ENCODE results near the gene RAPGEF1.

Gene RAPGEF1

GRCh38 chr9:131704988-131705387 lies 34.9 kb downstream of the RAPGEF1 start:
- no peak for DNase-seq (ENCODE audit: low read depth)

DNA sequence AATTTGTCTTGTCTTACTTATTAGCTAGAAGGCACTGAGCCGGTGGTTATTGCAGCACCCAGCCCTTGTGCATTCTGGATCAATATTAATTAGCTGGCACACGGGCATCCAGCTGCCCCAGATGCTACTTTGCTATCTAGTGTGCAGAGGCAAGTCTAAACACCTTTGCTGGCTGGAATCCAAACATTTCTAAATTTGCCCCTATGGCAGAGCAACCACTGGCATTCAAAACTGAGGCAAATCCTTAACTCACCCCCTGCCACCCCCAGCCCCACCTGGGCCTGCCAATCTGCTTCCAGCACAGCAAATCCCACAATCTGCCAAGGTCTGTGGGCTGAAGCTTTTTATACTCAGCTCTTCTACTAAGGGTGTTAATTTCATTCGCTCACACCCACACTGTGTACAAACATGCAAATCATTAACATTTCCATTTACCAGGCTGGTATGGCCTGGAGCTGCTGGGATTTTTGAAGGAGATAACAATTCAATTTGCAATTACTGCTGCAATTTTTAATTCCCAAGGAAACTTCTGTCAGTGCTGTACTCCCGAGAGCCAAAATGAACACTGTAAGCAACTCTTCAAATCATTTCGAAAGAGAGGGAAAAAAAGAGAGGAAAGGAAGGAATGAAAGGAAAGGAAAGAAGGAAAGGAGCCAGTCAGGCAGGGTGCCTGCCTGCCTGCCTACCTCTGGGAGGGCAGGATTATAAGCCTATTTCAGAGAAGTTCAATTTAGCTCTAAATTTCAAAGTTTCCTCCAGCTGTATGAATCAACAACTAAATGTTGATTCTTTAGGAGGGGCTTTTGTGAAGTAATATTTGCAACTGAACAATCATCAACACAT lies 35.5 kb downstream of the RAPGEF1 start:
- no peak for DNase-seq (ENCODE audit: low read depth)

DNA sequence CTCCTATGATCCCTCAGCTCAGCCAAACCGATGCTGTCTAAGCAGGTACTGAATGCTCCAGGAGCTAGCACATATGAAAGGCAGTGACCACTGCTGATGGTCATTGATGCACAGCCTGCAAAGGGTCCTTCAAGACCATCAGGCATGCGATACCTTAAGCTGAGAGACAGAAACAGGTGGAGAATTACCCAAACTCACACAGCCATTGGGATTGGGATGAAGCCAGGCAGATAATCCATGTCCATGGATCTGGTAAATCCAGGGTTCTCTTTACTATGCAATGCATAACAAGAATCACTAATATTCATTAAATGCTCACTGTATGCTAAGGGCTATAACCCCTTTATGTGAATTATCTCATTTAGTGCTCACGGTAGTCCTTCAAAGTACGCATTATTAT lies 36.2 kb downstream of the RAPGEF1 start:
- DNase-seq (ENCODE audit: low read depth), result no peak

- no peak for DNase-seq (ENCODE audit: low read depth)
Observed at GRCh38 chr9:131702911-131703310, 37.0 kb downstream of the RAPGEF1 start.

GRCh38 chr9:131701789-131702337 lies 38.0 kb downstream of the RAPGEF1 start:
- DNase-seq (ENCODE audit: low read depth), result no peak

DNA sequence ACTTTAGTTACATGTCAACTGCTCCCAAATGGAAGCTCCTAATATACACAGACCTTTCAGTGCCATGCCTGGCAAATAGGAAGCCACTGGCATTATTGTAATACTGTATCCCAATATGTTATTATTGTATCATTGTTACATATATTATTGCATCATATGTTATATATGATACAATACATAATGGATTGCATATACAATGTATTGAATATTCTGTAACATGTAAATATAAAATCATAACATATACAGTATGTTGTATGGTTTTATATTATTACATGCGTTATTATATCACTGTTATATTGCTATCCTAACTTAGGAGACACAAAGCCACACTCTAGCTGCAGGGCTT lies 38.5 kb downstream of the RAPGEF1 start:
- DNase-seq (ENCODE audit: low read depth), result no peak

DNA sequence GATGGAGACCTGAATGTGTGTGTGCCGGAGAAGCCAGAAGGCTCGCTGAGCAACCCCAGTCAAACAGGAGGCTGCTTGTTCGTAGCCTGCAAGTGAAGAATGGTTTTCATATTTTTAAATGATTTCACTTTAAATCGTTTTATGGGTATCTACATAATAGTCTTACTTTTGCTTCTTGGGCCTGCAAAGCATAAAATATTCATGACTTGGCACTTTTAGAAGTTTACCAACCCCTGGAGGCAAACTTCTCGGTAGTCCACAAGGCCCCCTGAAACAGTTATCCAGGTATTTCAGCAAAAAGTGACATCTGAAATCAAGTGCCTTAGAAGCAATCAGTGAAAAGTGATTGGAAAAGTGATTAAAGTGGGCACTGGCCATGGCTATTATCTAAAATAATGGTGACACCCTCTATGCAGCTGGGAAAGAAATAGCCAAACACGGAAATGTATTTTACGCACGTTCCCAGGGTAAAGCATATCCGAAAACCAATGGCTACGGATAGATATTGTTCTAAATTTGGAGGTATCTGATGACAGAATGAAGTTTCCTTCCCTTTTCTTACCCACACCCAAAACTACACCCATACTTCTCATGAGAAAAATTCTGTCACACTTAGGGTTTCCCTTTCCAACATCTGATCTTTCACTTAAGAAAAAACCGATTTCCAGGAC lies 39.0 kb downstream of the RAPGEF1 start:
- no peak for DNase-seq (ENCODE audit: low read depth)

- DNase-seq (ENCODE audit: low read depth), result no peak
Observed at GRCh38 chr9:131700076-131700475, 39.8 kb downstream of the RAPGEF1 start.

- no peak for DNase-seq (ENCODE audit: low read depth)
Observed at GRCh38 chr9:131698618-131698985, 41.3 kb downstream of the RAPGEF1 start.

GRCh38 chr9:131697908-131698617 lies 41.8 kb downstream of the RAPGEF1 start:
- no peak for DNase-seq (ENCODE audit: low read depth)

- no peak for DNase-seq (ENCODE audit: low read depth)
Observed at GRCh38 chr9:131697097-131697496, 42.8 kb downstream of the RAPGEF1 start.

DNA sequence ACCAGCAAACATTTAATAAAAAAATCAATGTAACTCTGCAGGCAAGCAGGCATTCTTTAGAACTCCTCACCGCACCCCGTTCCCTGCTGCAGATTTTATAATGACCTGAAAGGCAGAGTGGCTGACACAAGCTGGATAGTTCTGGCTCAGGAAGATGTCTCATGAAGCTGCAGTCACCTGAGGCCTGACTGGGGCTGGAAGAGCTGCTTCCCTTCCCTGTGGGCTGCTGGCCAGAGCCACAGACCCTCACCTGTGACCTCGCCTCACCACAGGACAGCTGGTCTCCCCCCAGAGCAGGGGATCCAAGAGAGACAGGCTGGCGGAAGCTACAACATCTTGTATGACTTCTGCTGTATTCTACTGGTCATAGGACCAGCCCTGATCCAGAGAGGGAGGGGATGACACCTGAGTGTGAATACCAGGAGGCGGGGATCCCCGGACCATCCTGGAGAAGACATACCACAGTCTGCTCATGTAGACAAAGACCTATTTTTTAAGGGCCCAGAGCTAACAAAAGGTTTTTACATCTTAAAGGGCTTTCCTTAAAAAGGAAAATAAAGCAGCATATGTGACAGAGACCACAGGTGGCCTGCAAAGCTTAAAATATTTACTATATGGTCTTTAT lies 43.9 kb downstream of the RAPGEF1 start:
- no peak for DNase-seq (ENCODE audit: low read depth)

DNA sequence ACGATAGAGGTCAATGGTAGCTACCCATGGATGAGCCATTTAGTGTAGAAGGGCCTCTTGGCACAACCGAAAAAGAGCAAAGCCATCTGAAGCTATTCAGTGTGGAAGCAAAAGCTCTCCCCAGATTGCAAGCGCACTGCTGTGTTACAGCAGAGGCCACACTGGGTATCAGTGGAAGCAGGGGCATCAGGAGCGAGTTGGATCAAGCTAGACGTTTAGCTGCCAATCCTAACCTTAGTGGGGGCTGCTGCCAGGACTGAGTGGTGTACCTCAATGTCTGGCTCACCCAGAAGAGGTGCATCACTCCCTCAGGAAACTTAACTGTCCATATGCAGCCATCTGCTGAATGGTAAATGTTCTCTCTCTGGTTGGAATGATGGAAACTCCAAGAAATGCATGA lies 44.5 kb downstream of the RAPGEF1 start:
- DNase-seq (ENCODE audit: low read depth), result no peak

- DNase-seq (ENCODE audit: low read depth), result no peak
Observed at GRCh38 chr9:131693651-131694597, 46.0 kb downstream of the RAPGEF1 start.

- DNase-seq (ENCODE audit: low read depth), result no peak
Observed at GRCh38 chr9:131692612-131693562, 47.0 kb downstream of the RAPGEF1 start.

- DNase-seq (ENCODE audit: low read depth), result no peak
Observed at GRCh38 chr9:131691969-131692611, 47.8 kb downstream of the RAPGEF1 start.

- no peak for DNase-seq (ENCODE audit: low read depth)
Observed at GRCh38 chr9:131690941-131691573, 48.8 kb downstream of the RAPGEF1 start.

DNA sequence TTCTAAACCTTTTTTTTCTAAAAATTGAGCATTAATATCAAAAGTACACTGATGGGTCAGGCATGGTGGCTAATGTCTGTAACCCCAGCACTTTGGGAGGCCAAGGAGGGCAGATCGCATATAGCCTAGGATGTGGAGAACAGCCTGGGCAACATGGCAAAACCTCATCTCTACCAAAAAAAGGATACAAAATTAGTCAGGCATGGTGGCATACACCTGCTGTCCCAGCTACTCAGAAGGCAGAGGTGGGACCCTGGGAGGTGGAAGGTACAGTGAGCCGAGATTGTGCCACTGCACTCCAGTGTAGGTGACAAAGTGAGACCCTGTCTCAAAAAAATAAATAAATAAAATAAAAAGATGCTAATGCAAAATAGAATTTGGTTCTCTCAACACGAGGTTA lies 49.4 kb downstream of the RAPGEF1 start:
- DNase-seq (ENCODE audit: low read depth), result no peak

GRCh38 chr9:131688377-131688776 lies 51.5 kb downstream of the RAPGEF1 start:
- no peak for DNase-seq (ENCODE audit: low read depth)

Data from stimulated activated CD8-positive, alpha-beta memory T cell treated with anti-CD3 and anti-CD28 coated beads, Interleukin-4, amount 100 ng/mL, for 24 hours (primary cell).